Mucosa of rectum (tissue), 2 donors: ENCODE results near the gene MS4A6E.

Source experiments
- H3K27ac ChIP-seq, 2 donors: one replicate each; pipeline ENCODE4 v1.7.0; 2013; ENCODE audit warnings: inconsistent platforms in 2 of 2, low read depth in 2 of 2, low read length in 2 of 2
- H3K27me3 ChIP-seq, 2 donors: one replicate each; pipeline ENCODE4 v1.7.0; 2013; ENCODE audit warnings: low read length in 2 of 2; ENCODE audit not compliant: control insufficient read depth in 2 of 2, insufficient read depth in 2 of 2
- H3K36me3 ChIP-seq, 2 donors: one replicate each; pipeline ENCODE4 v1.7.0; 2013; ENCODE audit warnings: low read length in 2 of 2; ENCODE audit not compliant: control insufficient read depth in 2 of 2, insufficient read depth in 2 of 2
- H3K4me1 ChIP-seq, 2 donors: one replicate each; pipeline ENCODE4 v1.7.0; 2013; ENCODE audit warnings: low read length in 2 of 2, mild to moderate bottlenecking in 1 of 2; ENCODE audit not compliant: control insufficient read depth in 2 of 2, insufficient read depth in 2 of 2
- H3K4me3 ChIP-seq, 2 donors: one replicate each; pipeline ENCODE4 v1.7.0; 2013; ENCODE audit warnings: low read length in 2 of 2
- H3K9ac ChIP-seq, 2 donors: one replicate each; pipeline ENCODE4 v1.7.0; 2013; ENCODE audit warnings: low read length in 2 of 2, low read depth in 1 of 2, mild to moderate bottlenecking in 1 of 2
- H3K9me3 ChIP-seq, 2 donors: one replicate each; pipeline ENCODE4 v1.7.0; 2013; ENCODE audit warnings: low read length in 2 of 2; ENCODE audit not compliant: control insufficient read depth in 2 of 2
- donor health status: healthy.
- donor health status: Normal muscosa, but diverticular disease.

MS4A6E gene

DNA sequence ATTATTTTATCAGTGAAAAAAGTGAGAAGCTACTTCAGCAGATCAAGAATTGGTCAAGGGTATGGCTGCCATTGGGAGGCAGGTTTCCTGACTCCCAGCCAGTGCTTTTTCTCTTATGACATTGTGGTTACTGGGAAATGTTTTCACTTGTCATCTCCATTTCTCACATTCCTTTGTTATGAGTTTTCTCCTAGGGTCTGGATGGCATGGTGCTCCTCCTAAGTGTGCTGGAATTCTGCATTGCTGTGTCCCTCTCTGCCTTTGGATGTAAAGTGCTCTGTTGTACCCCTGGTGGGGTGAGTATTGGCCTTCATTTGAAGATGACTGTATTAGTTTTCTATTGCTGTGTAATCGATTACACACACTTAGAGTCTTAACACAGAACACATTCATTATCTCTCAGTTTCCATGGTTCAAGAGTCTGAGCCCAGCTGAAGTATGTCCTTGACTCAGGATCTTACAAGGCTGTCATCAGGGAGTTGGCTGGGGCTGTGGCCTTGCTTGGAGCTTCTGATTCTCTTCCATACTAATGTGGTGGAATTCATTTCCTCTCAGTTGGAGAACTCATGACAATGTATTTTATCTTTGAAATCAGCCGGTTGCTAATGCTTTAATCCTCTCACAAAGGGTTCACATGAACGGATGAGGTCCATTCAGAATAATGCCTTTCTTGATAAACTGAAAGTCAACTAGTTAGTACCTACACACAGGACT is 21.0 kb upstream of the MS4A6E start:
- Histone ChIP-seq H3K27me3 (no peaks in the 10 kb centered on the region), H3K27ac (no peak overlapping the region), H3K4me1 (no peaks in the 10 kb centered on the region), H3K9me3 (no peaks in the 10 kb centered on the region), H3K9ac (no peak overlapping the region), H3K36me3 (no peaks in the 10 kb centered on the region), H3K4me3 (no peak overlapping the region)

- Histone ChIP-seq H3K4me1 (no peaks in the 10 kb centered on the region), H3K27ac (no peak overlapping the region)
Observed at GRCh38 chr11:60307507-60308195, 19.4 kb upstream of the MS4A6E start.

GRCh38 chr11:60310407-60310998 is 16.6 kb upstream of the MS4A6E start:
- Histone ChIP-seq H3K9me3 (no peaks in the 10 kb centered on the region), H3K4me1 (no peaks in the 10 kb centered on the region), H3K4me3 (no peak overlapping the region), H3K27ac (peak overlapping the region in 1 of 2 donors; percentile 13), H3K9ac (no peak overlapping the region), H3K36me3 (no peaks in the 10 kb centered on the region), H3K27me3 (no peaks in the 10 kb centered on the region)

More at GRCh38 chr11:60307507-60308195, 19.4 kb upstream of the MS4A6E start:
- Histone ChIP-seq H3K36me3 (no peaks in the 10 kb centered on the region), H3K27me3 (no peaks in the 10 kb centered on the region), H3K9ac (no peak overlapping the region), H3K4me3 (no peak overlapping the region), H3K9me3 (no peaks in the 10 kb centered on the region)

GRCh38 chr11:60314635-60315321 is 12.3 kb upstream of the MS4A6E start:
- Histone ChIP-seq H3K27ac (peak overlapping the region; percentile 6 to 24), H3K4me1 (no peaks in the 10 kb centered on the region)

GRCh38 chr11:60315871-60316270 is 11.2 kb upstream of the MS4A6E start:
- no peak overlapping the region for H3K4me3 ChIP-seq
- H3K4me1 ChIP-seq = no peaks in the 10 kb centered on the region
- H3K27ac ChIP-seq = no peak overlapping the region
- H3K9ac ChIP-seq = no peak overlapping the region
- no peaks in the 10 kb centered on the region for H3K36me3 ChIP-seq
- no peaks in the 10 kb centered on the region for H3K9me3 ChIP-seq
- H3K27me3 ChIP-seq = no peaks in the 10 kb centered on the region

More at GRCh38 chr11:60314635-60315321, 12.3 kb upstream of the MS4A6E start:
- Histone ChIP-seq H3K4me3 (no peak overlapping the region), H3K36me3 (no peaks in the 10 kb centered on the region), H3K27me3 (no peaks in the 10 kb centered on the region), H3K9me3 (no peaks in the 10 kb centered on the region), H3K9ac (no peak overlapping the region)

- no peaks in the 10 kb centered on the region for H3K9me3 ChIP-seq
- H3K27me3 ChIP-seq = no peaks in the 10 kb centered on the region
- H3K4me3 ChIP-seq = no peak overlapping the region
- no peaks in the 10 kb centered on the region for H3K36me3 ChIP-seq
- H3K4me1 ChIP-seq = no peaks in the 10 kb centered on the region
- H3K27ac ChIP-seq = no peak overlapping the region
- H3K9ac ChIP-seq = no peak overlapping the region
Observed at GRCh38 chr11:60316317-60316716, 10.7 kb upstream of the MS4A6E start.

- Histone ChIP-seq H3K36me3 (no peaks in the 10 kb centered on the region), H3K9ac (no peak overlapping the region), H3K27ac (no peak overlapping the region), H3K4me1 (no peaks in the 10 kb centered on the region), H3K9me3 (no peaks in the 10 kb centered on the region), H3K27me3 (no peaks in the 10 kb centered on the region), H3K4me3 (no peak overlapping the region)
Observed at GRCh38 chr11:60318726-60319125, 8.3 kb upstream of the MS4A6E start.

DNA sequence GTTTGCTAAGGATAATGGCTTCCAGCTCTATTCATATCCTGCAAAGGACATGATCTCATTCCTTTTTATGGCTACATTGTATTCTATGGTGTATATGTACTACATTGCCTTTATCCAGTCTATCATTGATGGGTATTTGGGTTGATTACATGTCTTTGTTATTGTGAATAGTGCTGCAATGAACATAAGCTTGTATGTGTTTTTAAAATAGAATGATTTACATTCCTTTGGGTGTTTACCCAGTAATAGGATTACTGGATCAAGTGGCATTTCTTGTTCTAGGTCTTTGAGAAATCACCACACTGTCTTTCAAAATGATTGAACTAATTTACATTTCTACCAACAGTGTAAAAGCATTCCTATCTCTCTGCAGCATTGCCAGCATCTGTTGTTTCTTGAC is 6.0 kb upstream of the MS4A6E start:
- no peaks in the 10 kb centered on the region for H3K4me1 ChIP-seq
- peaks cover 0 to 2% of the 10 kb centered on the region in 2 donors for H3K9me3 ChIP-seq
- no peak overlapping the region for H3K4me3 ChIP-seq
- H3K27me3 ChIP-seq = no peaks in the 10 kb centered on the region
- no peak overlapping the region for H3K9ac ChIP-seq
- no peak overlapping the region for H3K27ac ChIP-seq
- H3K36me3 ChIP-seq = no peaks in the 10 kb centered on the region

GRCh38 chr11:60328460-60328859 is 1.4 kb downstream of the MS4A6E start:
- H3K27ac ChIP-seq = no peak overlapping the region
- H3K4me3 ChIP-seq = no peak overlapping the region
- H3K9me3 ChIP-seq = peaks cover 0 to 5% of the 10 kb centered on the region in 2 donors
- no peaks in the 10 kb centered on the region for H3K36me3 ChIP-seq
- no peaks in the 10 kb centered on the region for H3K4me1 ChIP-seq
- no peaks in the 10 kb centered on the region for H3K27me3 ChIP-seq
- no peak overlapping the region for H3K9ac ChIP-seq

GRCh38 chr11:60332846-60333245 is 5.8 kb downstream of the MS4A6E start:
- H3K4me1 ChIP-seq = peaks cover 0 to 2% of the 10 kb centered on the region in 2 donors
- no peak overlapping the region for H3K9ac ChIP-seq
- no peaks in the 10 kb centered on the region for H3K36me3 ChIP-seq
- no peak overlapping the region for H3K27ac ChIP-seq
- no peaks in the 10 kb centered on the region for H3K27me3 ChIP-seq
- H3K9me3 ChIP-seq = no peaks in the 10 kb centered on the region
- H3K4me3 ChIP-seq = no peak overlapping the region
